Body of pancreas (tissue), 4 donors: ENCODE results near the gene ALCAM.

Experiments
- CTCF ChIP-seq, 7 experiments: fragments of 450-650 bp in 4 of 7; fragments of 200-600 bp in 3 of 7; sonication (generic) in 3 of 7; IDR thresholded peaks; one replicate each; pipeline ENCODE4 v1.5.1; 2016 to 2019; ENCODE audit warnings: antibody characterized with exemption in 7 of 7
- POLR2A ChIP-seq, 3 donors: fragments of 450-650 bp; IDR thresholded peaks; one replicate each; pipeline ENCODE4 v1.6.1; 2016; ENCODE audit warnings: antibody characterized with exemption in 3 of 3, mild to moderate bottlenecking in 2 of 3

- TF ChIP-seq CTCF (IDR thresholded peaks at IDR 0.05) (no peak), POLR2A (IDR thresholded peaks at IDR 0.05) (no peak)
Observed at GRCh38 chr3:105431200-105431599, 64.5 kb downstream of the ALCAM start.
